WTC11 (cell line): ENCODE measurements around the gene ANKRD13D. TPM values are rescaled to one million over a fixed set of nuclear protein-coding genes. Genes with fewer than 3 reads are reported as not detected.

Experiments used
- ATAC-seq: fragments of 200-7000 bp; cut with Tn5 transposase; 2 replicates; pipeline ENCODE4 v1.10.0; 2021; ENCODE audit warnings: mild to moderate bottlenecking, moderate library complexity
- CTCF ChIA-PET: fragments of 300-600 bp; sonication (Branson Sonifier 250); formaldehyde crosslinking; loops from one replicate; lab custom pipeline; 2021; ENCODE audit warnings: antibody characterized with exemption; lab: Charles Lee
- POLR2A ChIA-PET: fragments of 350-600 bp; sonication (Branson Sonifier 250); formaldehyde crosslinking; loops from one replicate; lab custom pipeline; 2021; ENCODE audit warnings: antibody characterized with exemption; lab: Charles Lee
- DNase-seq: peaks from one replicate; pipeline ENCODE4 v3.0.0; 2021; ENCODE audit warnings: low spot score
- H3K27ac Mint-ChIP-seq: 2 replicates; pipeline ENCODE4 v1.8.0; 2021; ENCODE audit warnings: mixed read lengths
- H3K27me3 Mint-ChIP-seq: 2 replicates; pipeline ENCODE4 v1.8.0; 2021; ENCODE audit warnings: low read depth, mild to moderate bottlenecking, moderate library complexity, mixed read lengths
- H3K36me3 Mint-ChIP-seq: 2 replicates; pipeline ENCODE4 v1.8.0; 2021; ENCODE audit warnings: mixed read lengths
- H3K4me1 Mint-ChIP-seq: 2 replicates; pipeline ENCODE4 v1.8.0; 2022; ENCODE audit warnings: mixed read lengths
- H3K4me3 Mint-ChIP-seq: 2 replicates; pipeline ENCODE4 v1.8.0; 2021; ENCODE audit warnings: mild to moderate bottlenecking, moderate library complexity, mixed read lengths
- H3K9me3 Mint-ChIP-seq: 2 replicates; pipeline ENCODE4 v1.8.0; 2021; ENCODE audit warnings: mixed read lengths
- CREB1 ChIP-seq: sonication (generic); formaldehyde crosslinking; IDR thresholded peaks from 2 replicates; pipeline ENCODE4 v1.8.0; 2023; ENCODE audit warnings: mild to moderate bottlenecking, missing genetic modification reagents
- CREM ChIP-seq: sonication (generic); formaldehyde crosslinking; IDR thresholded peaks from 2 replicates; pipeline ENCODE4 v1.8.1; 2022; ENCODE audit warnings: mild to moderate bottlenecking, missing genetic modification reagents, moderate library complexity
- ESRRA ChIP-seq: sonication (generic); formaldehyde crosslinking; IDR thresholded peaks from 2 replicates; pipeline ENCODE4 v1.8.1; 2022; ENCODE audit warnings: mild to moderate bottlenecking, missing genetic modification reagents, borderline replicate concordance
- GABPB1 ChIP-seq: sonication (generic); formaldehyde crosslinking; IDR thresholded peaks from 2 replicates; pipeline ENCODE4 v1.8.1; 2023; ENCODE audit warnings: mild to moderate bottlenecking, missing genetic modification reagents
- GRHL2 ChIP-seq: fragments of 250-450 bp; sonication (Bioruptor Pico); IDR thresholded peaks from 2 replicates; pipeline ENCODE4 v1.8.0; 2022; ENCODE audit warnings: mild to moderate bottlenecking, moderate library complexity; ENCODE audit not compliant: insufficient replicate concordance, severe bottlenecking
- GTF2I ChIP-seq: fragments of 250-450 bp; sonication (Bioruptor Pico); conservative IDR thresholded peaks from 2 replicates; pipeline ENCODE4 v1.4.0; 2021; ENCODE audit warnings: mild to moderate bottlenecking
- HMGA2 ChIP-seq: fragments of 250-450 bp; sonication (Bioruptor Pico); IDR thresholded peaks from 2 replicates; pipeline ENCODE4 v1.4.0; 2021; ENCODE audit warnings: mild to moderate bottlenecking, moderate library complexity
- JUN ChIP-seq: sonication (generic); formaldehyde crosslinking; IDR thresholded peaks from 2 replicates; pipeline ENCODE4 v1.8.0; 2023; ENCODE audit warnings: mild to moderate bottlenecking, missing genetic modification reagents
- MYBL2 ChIP-seq: sonication (generic); formaldehyde crosslinking; IDR thresholded peaks from 2 replicates; pipeline ENCODE4 v1.8.1; 2023; ENCODE audit warnings: mild to moderate bottlenecking, moderate library complexity, missing genetic modification reagents
- NR2C2 ChIP-seq: sonication (generic); formaldehyde crosslinking; IDR thresholded peaks from 2 replicates; pipeline ENCODE4 v1.8.0; 2022; ENCODE audit warnings: mild to moderate bottlenecking, missing genetic modification reagents
- SMAD3 ChIP-seq: sonication (generic); formaldehyde crosslinking; IDR thresholded peaks from 2 replicates; pipeline ENCODE4 v1.8.0; 2022; ENCODE audit warnings: missing genetic modification reagents, mild to moderate bottlenecking, borderline replicate concordance
- TP53 ChIP-seq: sonication (generic); formaldehyde crosslinking; IDR thresholded peaks from 2 replicates; pipeline ENCODE4 v1.8.1; 2023; ENCODE audit warnings: mild to moderate bottlenecking, missing genetic modification reagents
- ZNF121 ChIP-seq: sonication (generic); formaldehyde crosslinking; IDR thresholded peaks from 2 replicates; pipeline ENCODE4 v1.8.0; 2023; ENCODE audit warnings: missing genetic modification reagents
- ZNF232 ChIP-seq: sonication (generic); formaldehyde crosslinking; IDR thresholded peaks from 2 replicates; pipeline ENCODE4 v1.8.0; 2022; ENCODE audit warnings: mild to moderate bottlenecking, missing genetic modification reagents
- ZNF263 ChIP-seq: sonication (generic); formaldehyde crosslinking; IDR thresholded peaks from 2 replicates; pipeline ENCODE4 v1.8.1; 2022; ENCODE audit warnings: low read depth, mild to moderate bottlenecking, moderate library complexity, missing genetic modification reagents
- ZNF396 ChIP-seq: fragments of 250-450 bp; sonication (Bioruptor Pico); IDR thresholded peaks from 2 replicates; pipeline ENCODE4 v1.8.0; 2021; ENCODE audit warnings: mild to moderate bottlenecking, moderate library complexity, borderline replicate concordance
- total RNA-seq: library from RNA; stranded (reverse); gene quantifications from 3 replicates; pipeline ENCODE4 v1.2.3, GENCODE V29; 2021
- TF ChIP-seq, protein P1 (sequence below): fragments of 250-450 bp; sonication (Bioruptor Pico); conservative IDR thresholded peaks from 2 replicates; pipeline ENCODE4 v1.9.0; 2021; ENCODE audit warnings: mild to moderate bottlenecking
- TF ChIP-seq, protein P2 (sequence below): fragments of 250-450 bp; sonication (Bioruptor Pico); IDR thresholded peaks from 2 replicates; pipeline ENCODE4 v1.9.0; 2021; ENCODE audit warnings: moderate library complexity, mild to moderate bottlenecking, inconsistent platforms, borderline replicate concordance
- TF ChIP-seq, protein P3 (sequence below): fragments of 200-600 bp; IDR thresholded peaks from 2 replicates; pipeline ENCODE4 v1.8.0; 2022; ENCODE audit warnings: antibody characterized with exemption
- TF ChIP-seq, protein P4 (sequence below): sonication (generic); formaldehyde crosslinking; IDR thresholded peaks from 2 replicates; pipeline ENCODE4 v1.8.0; 2023; ENCODE audit warnings: missing genetic modification reagents, mild to moderate bottlenecking, borderline replicate concordance
- TF ChIP-seq, protein P5 (sequence below): sonication (generic); formaldehyde crosslinking; IDR thresholded peaks from 2 replicates; pipeline ENCODE4 v1.8.1; 2023; ENCODE audit warnings: mild to moderate bottlenecking, missing genetic modification reagents, moderate library complexity
- TF ChIP-seq, protein P6 (sequence below): sonication (generic); formaldehyde crosslinking; IDR thresholded peaks from 2 replicates; pipeline ENCODE4 v1.8.0; 2022; ENCODE audit warnings: mild to moderate bottlenecking, missing genetic modification reagents
- TF ChIP-seq, protein P7 (sequence below): fragments of 250-450 bp; sonication (Bioruptor Pico); IDR thresholded peaks from 2 replicates; pipeline ENCODE4 v2.1.2; 2022; ENCODE audit warnings: mild to moderate bottlenecking, moderate library complexity

ANKRD13D gene
- total RNA-seq, 1 experiment from 2014 or later = 55.5 TPM

DNA sequence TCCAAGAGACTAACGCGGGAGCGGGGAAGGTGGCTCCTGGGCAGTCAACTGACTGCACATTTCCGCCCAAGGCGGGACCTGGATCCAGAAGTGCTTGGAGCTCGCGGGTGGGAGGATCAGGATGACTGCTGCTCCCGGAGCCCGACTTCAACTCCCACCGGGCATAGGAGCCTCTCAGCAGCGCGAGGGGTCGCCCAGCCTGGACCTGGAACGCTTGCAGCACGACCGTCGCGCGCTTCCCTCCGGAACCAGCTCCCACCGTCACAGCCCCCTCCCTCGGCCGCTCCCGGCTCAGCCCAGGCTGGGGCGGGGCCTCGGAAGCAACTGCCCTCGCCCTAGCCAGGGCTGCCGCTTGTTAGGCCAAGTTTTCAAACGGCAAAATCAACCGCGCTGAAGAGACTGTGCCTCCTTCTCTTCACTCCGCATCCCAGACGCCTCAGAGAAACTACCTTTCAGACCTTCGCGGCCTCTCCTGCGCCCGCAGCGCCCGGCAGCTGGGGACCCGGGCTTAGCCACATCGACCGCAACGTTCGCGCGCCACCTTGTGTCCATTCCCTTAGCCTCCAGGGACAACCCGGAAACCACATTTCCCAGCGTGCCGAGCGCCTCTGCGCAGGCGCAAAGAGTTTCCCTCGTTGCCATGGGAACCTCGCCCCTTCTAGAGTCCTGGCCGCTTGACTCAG lies 28.2 kb downstream of the ANKRD13D start:
- Mint-ChIP-seq H3K9me3 (no peaks in the 10 kb centered on the region), H3K27me3 (peaks cover 41% of the 10 kb centered on the region), H3K4me3 (peak overlapping the region; percentile 91), H3K4me1 (peaks cover 5% of the 10 kb centered on the region), H3K36me3 (no peaks in the 10 kb centered on the region), H3K27ac (peak overlapping the region; percentile 96)
- ATAC-seq = peak; percentile 83
- CTCF ChIA-PET = interaction anchor here (0.5 to 5.4 kb wide), 57 partner anchors 9 to 1322 kb away, joined by 3 to 122 read pairs (median 5); partner anchors contain the start of genes AIP, ANKRD13D, CLCF1 and GRK2
- peak; percentile 99 for DNase-seq
- POLR2A ChIA-PET = interaction anchor here (0.6 to 1.4 kb wide), 6 partner anchors 15 to 121 kb away, joined by 3 to 10 read pairs (median 4); partner anchors contain the start of genes GRK2, POLD4 and SSH3
- TF ChIP-seq ZNF263 (no peak), GABPB1 (CRISPR knock-in tag) (0 out of 2 replicates have a peak, but pooled peaks have one; percentile 7), NR2C2 (no peak), ZNF232 (CRISPR knock-in tag) (0 out of 2 replicates have a peak, but pooled peaks have one; percentile 30), ZNF121 (no peak), SMAD3 (no peak), GRHL2 (CRISPR knock-in tag) (no peak), TP53 (CRISPR knock-in tag) (no peak), ESRRA (0 out of 2 replicates have a peak, but pooled peaks have one; percentile 15), MYBL2 (peak; percentile 68; the same call in 1 of the 2 replicates), CREB1 (no peak), CREM (CRISPR knock-in tag) (peak; percentile 15; the same call in 1 of the 2 replicates), GTF2I (no peak), HMGA2 (CRISPR knock-in tag) (no peak), ZNF396 (no peak), JUN (CRISPR knock-in tag) (no peak)
- TF ChIP-seq, protein P1, sequence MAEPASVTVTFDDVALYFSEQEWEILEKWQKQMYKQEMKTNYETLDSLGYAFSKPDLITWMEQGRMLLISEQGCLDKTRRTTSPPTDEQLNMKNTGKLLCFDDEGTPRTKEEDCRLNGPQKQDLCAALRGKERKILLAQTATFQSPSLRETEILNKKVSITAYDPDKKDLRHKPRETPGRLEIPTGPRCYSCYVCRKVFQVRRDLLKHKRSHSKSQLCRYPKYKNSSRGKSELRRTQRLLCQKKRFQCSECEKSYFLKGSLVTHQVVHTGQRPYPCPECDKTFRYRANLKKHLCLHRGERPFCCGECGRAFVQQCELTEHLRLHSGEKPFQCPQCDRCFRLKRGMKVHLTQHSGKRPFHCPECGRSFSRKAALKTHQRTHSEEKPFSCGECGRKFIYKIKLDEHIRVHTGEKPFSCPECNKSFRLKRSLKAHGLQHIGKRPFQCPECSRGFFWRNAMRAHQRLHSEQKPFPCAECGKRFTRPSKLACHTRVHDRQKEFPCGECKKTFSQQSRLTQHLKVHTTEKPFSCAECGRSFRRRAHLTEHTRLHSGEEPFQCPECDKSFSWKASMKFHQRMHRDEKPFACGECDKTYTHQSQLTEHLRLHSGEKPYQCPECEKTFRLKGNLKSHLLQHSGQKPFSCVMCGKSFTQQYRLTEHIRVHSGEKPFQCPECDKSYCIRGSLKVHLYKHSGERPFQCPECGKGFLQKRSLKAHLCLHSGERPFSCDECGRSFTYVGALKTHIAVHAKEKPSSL (CRISPR knock-in tag) = no peak
- TF ChIP-seq, protein P2, sequence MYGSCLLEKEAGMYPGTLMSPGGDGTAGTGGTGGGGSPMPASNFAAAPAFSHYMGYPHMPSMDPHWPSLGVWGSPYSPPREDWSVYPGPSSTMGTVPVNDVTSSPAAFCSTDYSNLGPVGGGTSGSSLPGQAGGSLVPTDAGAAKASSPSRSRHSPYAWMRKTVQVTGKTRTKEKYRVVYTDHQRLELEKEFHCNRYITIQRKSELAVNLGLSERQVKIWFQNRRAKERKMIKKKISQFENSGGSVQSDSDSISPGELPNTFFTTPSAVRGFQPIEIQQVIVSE (CRISPR knock-in tag) = no peak
- TF ChIP-seq, protein P3, sequence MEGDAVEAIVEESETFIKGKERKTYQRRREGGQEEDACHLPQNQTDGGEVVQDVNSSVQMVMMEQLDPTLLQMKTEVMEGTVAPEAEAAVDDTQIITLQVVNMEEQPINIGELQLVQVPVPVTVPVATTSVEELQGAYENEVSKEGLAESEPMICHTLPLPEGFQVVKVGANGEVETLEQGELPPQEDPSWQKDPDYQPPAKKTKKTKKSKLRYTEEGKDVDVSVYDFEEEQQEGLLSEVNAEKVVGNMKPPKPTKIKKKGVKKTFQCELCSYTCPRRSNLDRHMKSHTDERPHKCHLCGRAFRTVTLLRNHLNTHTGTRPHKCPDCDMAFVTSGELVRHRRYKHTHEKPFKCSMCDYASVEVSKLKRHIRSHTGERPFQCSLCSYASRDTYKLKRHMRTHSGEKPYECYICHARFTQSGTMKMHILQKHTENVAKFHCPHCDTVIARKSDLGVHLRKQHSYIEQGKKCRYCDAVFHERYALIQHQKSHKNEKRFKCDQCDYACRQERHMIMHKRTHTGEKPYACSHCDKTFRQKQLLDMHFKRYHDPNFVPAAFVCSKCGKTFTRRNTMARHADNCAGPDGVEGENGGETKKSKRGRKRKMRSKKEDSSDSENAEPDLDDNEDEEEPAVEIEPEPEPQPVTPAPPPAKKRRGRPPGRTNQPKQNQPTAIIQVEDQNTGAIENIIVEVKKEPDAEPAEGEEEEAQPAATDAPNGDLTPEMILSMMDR = peak; percentile 58
- TF ChIP-seq, protein P4, sequence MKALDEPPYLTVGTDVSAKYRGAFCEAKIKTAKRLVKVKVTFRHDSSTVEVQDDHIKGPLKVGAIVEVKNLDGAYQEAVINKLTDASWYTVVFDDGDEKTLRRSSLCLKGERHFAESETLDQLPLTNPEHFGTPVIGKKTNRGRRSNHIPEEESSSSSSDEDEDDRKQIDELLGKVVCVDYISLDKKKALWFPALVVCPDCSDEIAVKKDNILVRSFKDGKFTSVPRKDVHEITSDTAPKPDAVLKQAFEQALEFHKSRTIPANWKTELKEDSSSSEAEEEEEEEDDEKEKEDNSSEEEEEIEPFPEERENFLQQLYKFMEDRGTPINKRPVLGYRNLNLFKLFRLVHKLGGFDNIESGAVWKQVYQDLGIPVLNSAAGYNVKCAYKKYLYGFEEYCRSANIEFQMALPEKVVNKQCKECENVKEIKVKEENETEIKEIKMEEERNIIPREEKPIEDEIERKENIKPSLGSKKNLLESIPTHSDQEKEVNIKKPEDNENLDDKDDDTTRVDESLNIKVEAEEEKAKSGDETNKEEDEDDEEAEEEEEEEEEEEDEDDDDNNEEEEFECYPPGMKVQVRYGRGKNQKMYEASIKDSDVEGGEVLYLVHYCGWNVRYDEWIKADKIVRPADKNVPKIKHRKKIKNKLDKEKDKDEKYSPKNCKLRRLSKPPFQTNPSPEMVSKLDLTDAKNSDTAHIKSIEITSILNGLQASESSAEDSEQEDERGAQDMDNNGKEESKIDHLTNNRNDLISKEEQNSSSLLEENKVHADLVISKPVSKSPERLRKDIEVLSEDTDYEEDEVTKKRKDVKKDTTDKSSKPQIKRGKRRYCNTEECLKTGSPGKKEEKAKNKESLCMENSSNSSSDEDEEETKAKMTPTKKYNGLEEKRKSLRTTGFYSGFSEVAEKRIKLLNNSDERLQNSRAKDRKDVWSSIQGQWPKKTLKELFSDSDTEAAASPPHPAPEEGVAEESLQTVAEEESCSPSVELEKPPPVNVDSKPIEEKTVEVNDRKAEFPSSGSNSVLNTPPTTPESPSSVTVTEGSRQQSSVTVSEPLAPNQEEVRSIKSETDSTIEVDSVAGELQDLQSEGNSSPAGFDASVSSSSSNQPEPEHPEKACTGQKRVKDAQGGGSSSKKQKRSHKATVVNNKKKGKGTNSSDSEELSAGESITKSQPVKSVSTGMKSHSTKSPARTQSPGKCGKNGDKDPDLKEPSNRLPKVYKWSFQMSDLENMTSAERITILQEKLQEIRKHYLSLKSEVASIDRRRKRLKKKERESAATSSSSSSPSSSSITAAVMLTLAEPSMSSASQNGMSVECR = peak; percentile 58; the same call in 1 of the 2 replicates
- TF ChIP-seq, protein P5, sequence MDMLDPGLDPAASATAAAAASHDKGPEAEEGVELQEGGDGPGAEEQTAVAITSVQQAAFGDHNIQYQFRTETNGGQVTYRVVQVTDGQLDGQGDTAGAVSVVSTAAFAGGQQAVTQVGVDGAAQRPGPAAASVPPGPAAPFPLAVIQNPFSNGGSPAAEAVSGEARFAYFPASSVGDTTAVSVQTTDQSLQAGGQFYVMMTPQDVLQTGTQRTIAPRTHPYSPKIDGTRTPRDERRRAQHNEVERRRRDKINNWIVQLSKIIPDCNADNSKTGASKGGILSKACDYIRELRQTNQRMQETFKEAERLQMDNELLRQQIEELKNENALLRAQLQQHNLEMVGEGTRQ (CRISPR knock-in tag) = no peak
- TF ChIP-seq, protein P6, sequence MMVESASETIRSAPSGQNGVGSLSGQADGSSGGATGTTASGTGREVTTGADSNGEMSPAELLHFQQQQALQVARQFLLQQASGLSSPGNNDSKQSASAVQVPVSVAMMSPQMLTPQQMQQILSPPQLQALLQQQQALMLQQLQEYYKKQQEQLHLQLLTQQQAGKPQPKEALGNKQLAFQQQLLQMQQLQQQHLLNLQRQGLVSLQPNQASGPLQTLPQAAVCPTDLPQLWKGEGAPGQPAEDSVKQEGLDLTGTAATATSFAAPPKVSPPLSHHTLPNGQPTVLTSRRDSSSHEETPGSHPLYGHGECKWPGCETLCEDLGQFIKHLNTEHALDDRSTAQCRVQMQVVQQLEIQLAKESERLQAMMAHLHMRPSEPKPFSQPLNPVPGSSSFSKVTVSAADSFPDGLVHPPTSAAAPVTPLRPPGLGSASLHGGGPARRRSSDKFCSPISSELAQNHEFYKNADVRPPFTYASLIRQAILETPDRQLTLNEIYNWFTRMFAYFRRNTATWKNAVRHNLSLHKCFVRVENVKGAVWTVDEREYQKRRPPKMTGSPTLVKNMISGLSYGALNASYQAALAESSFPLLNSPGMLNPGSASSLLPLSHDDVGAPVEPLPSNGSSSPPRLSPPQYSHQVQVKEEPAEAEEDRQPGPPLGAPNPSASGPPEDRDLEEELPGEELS (CRISPR knock-in tag) = 0 out of 2 replicates have a peak, but pooled peaks have one; percentile 30
- TF ChIP-seq, protein P7, sequence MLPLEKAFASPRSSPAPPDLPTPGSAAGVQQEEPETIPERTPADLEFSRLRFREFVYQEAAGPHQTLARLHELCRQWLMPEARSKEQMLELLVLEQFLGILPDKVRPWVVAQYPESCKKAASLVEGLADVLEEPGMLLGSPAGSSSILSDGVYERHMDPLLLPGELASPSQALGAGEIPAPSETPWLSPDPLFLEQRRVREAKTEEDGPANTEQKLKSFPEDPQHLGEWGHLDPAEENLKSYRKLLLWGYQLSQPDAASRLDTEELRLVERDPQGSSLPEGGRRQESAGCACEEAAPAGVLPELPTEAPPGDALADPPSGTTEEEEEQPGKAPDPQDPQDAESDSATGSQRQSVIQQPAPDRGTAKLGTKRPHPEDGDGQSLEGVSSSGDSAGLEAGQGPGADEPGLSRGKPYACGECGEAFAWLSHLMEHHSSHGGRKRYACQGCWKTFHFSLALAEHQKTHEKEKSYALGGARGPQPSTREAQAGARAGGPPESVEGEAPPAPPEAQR = no peak
